ENCODE data around the gene SHB. TPM values are rescaled to one million over a fixed set of nuclear protein-coding genes. Genes with fewer than 3 reads are reported as not detected.

SHB gene
- total and polyA plus RNA-seq, 2 of the 8 experiments (the other 6 are each of a cell fraction or from before 2014, with no cell fraction given), result 4.1 to 12.6 TPM

GRCh38 chr9:38089387-38090165 lies 20.5 kb upstream of the SHB start:
- Histone ChIP-seq H4K8ac (ENCODE audit: extremely low read depth, insufficient read depth, low read length) (no peak overlapping the region), H3K14ac (ENCODE audit: insufficient read length) (no peak overlapping the region), H2BK15ac (ENCODE audit: low read length) (no peak overlapping the region), H4K91ac (replicated peaks; ENCODE audit: insufficient read length, low read length) (no peak overlapping the region), H3K4ac (replicated peaks; ENCODE audit: insufficient read length, low read depth, low read length) (no peak overlapping the region), H3K27me3 (replicated peaks in 1 of 4; ENCODE audit: control insufficient read depth in 3 of 4, extremely low read depth in 1 of 4, insufficient read depth in 3 of 4, low read length in 3 of 4) (no peaks in the 10 kb centered on the region; a peak in 1 of 7 replicates), H2BK12ac (ENCODE audit: low read depth, low read length) (no peak overlapping the region), H3K23ac (ENCODE audit: insufficient read length) (no peak overlapping the region), H3K56ac (replicated peaks; ENCODE audit: insufficient read length, low read depth, low read length) (no peak overlapping the region), H3K9ac (replicated peaks in 1 of 4; ENCODE audit: extremely low read depth in 1 of 4, low read depth in 3 of 4, low read length in 3 of 4) (no peak overlapping the region), H3K4me1 (replicated peaks in 1 of 4; ENCODE audit: control insufficient read depth in 3 of 4, insufficient read depth in 4 of 4, low read length in 3 of 4) (peaks cover 0 to 6% (median 2%) of the 10 kb centered on the region in 4 experiments; a peak in 6 of 7 replicates), H4K20me1 (replicated peaks in 1 of 2; ENCODE audit: control insufficient read depth in 1 of 2, insufficient read depth in 2 of 2, low read length in 2 of 2) (no peaks in the 10 kb centered on the region), H3K4me3 (ENCODE audit: extremely low read depth in 1 of 4, insufficient read depth in 2 of 4, low read depth in 3 of 4, low read length in 4 of 4) (no peak overlapping the region), H2BK120ac (replicated peaks; ENCODE audit: low read depth, low read length) (no peak overlapping the region), H2BK20ac (ENCODE audit: low read length) (no peak overlapping the region), H3K36me3 (ENCODE audit: control insufficient read depth in 2 of 4, insufficient read depth in 4 of 4, low read length in 3 of 4) (no peaks in the 10 kb centered on the region), H3K79me2 (ENCODE audit: control insufficient read depth in 1 of 2, insufficient read depth in 2 of 2, low read length in 2 of 2) (no peaks in the 10 kb centered on the region), H4K5ac (ENCODE audit: insufficient read length, low read depth, low read length) (no peak overlapping the region), H3K79me1 (ENCODE audit: low read depth, low read length) (no peaks in the 10 kb centered on the region), H3K23me2 (ENCODE audit: low read depth, low read length) (no peaks in the 10 kb centered on the region), H2AFZ (ENCODE audit: low read length) (no peak overlapping the region), H3K9me3 (ENCODE audit: insufficient read depth in 2 of 2, low read depth in 1 of 2, low read length in 1 of 2) (no peaks in the 10 kb centered on the region), H3K18ac (ENCODE audit: extremely low read depth, low read length) (no peak overlapping the region), H3K4me2 (ENCODE audit: insufficient read depth in 1 of 2, low read depth in 2 of 2, low read length in 2 of 2) (no peak overlapping the region), H2BK5ac (ENCODE audit: low read depth, low read length) (no peak overlapping the region), H2AK5ac (ENCODE audit: low read depth, low read length) (no peak overlapping the region), H3K27ac (ENCODE audit: low read depth, low read length) (no peak overlapping the region)
- DNase-seq (ENCODE audit: low read depth in 1 of 2, low spot score in 2 of 2) (no peak), FAIRE-seq (no peak)
- ChIA-PET POLR2A (ENCODE audit: partially characterized antibody) (interaction anchor here (0.8 kb wide), 1 partner anchor 26 kb away, joined by 3 read pairs; no protein-coding TSS in a partner anchor), CTCF (ENCODE audit: partially characterized antibody) (interaction anchor here (1.1 to 5.8 kb wide), 21 partner anchors 10 to 274 kb away, joined by 4 to 59 read pairs (median 10); no protein-coding TSS in a partner anchor)
- 71% methylated on average over 2 of the region's 2 CpGs; no CpG with 5 or more reads in 1 of the 2 experiments for WGBS, 2 experiments (ENCODE audit: extremely low coverage in 1 of 2, insufficient coverage in 1 of 2, insufficient read length in 1 of 2, insufficient replicate concordance in 2 of 2, low coverage in 1 of 2, low lambda C conversion rate in 2 of 2, missing lambda C conversion rate in 1 of 2)
- TF ChIP-seq HDAC2 (IDR thresholded peaks at IDR 0.05; ENCODE audit: borderline replicate concordance in 1 of 2, low read depth in 2 of 2, low read length in 2 of 2) (no peak), ATF2 (IDR thresholded peaks at IDR 0.05; ENCODE audit: low read length) (no peak), RXRA (IDR thresholded peaks at IDR 0.05; ENCODE audit: insufficient read depth, low read depth, low read length) (no peak), RAD21 (IDR thresholded peaks at IDR 0.05 in 1 of 2, conservative IDR thresholded peaks at IDR 0.05 in 1 of 2; ENCODE audit: low read depth in 2 of 2, low read length in 2 of 2) (no peak), KDM1A (IDR thresholded peaks at IDR 0.05; ENCODE audit: borderline replicate concordance, low read length) (no peak), CTCF (IDR thresholded peaks at IDR 0.05; ENCODE audit: control extremely low read depth in 1 of 3, insufficient read depth in 1 of 3, low read depth in 1 of 3, low read length in 3 of 3) (no peak)
